Measurements from ENCODE around the gene STC2. TPM values are rescaled to one million over a fixed set of nuclear protein-coding genes. Genes with fewer than 3 reads are reported as not detected.

Gene STC2
- total and polyA plus RNA-seq, 2 of the 8 experiments (the other 6 are each of a cell fraction or from before 2014, with no cell fraction given): 26.4 to 53.1 TPM

- no peak overlapping the region; a peak in 1 of 4 replicates for H3K4me2 ChIP-seq (ENCODE audit: insufficient read depth in 1 of 2, low read depth in 2 of 2, low read length in 2 of 2)
- H2AFZ ChIP-seq (ENCODE audit: low read length): no peak overlapping the region
- no peak overlapping the region for H3K14ac ChIP-seq (ENCODE audit: insufficient read length)
- H2BK5ac ChIP-seq (ENCODE audit: low read depth, low read length): peak overlapping the region; percentile 62; the same call in 1 of the 2 replicates
- H3K56ac ChIP-seq (replicated peaks; ENCODE audit: insufficient read length, low read depth, low read length): no peak overlapping the region
- ChIA-PET POLR2A (ENCODE audit: partially characterized antibody) (interaction anchor here (0.7 to 9.3 kb wide), 8 partner anchors 8 to 373 kb away, joined by 3 to 491 read pairs (median 34); no protein-coding TSS in a partner anchor), CTCF (ENCODE audit: partially characterized antibody) (interaction anchor here (0.7 to 8.1 kb wide), 26 partner anchors 10 to 653 kb away, joined by 3 to 184 read pairs (median 3); no protein-coding TSS in a partner anchor)
- H3K9me3 ChIP-seq (ENCODE audit: insufficient read depth in 2 of 2, low read depth in 1 of 2, low read length in 1 of 2): no peaks in the 10 kb centered on the region
- WGBS, 2 experiments (ENCODE audit: extremely low coverage in 1 of 2, insufficient coverage in 1 of 2, insufficient read length in 1 of 2, insufficient replicate concordance in 2 of 2, low coverage in 1 of 2, low lambda C conversion rate in 2 of 2, missing lambda C conversion rate in 1 of 2): 93% methylated on average over 4 of the region's 4 CpGs; no CpG with 5 or more reads in 1 of the 2 experiments
- H3K79me1 ChIP-seq (ENCODE audit: low read depth, low read length): peaks cover 3% of the 10 kb centered on the region; the same call in 1 of the 2 replicates
- peaks cover 16% of the 10 kb centered on the region for H3K23me2 ChIP-seq (ENCODE audit: low read depth, low read length)
- peak overlapping the region; percentile 72 for H3K4ac ChIP-seq (replicated peaks; ENCODE audit: insufficient read length, low read depth, low read length)
- DNase-seq (ENCODE audit: low read depth in 1 of 2, low spot score in 2 of 2) (no peak), FAIRE-seq (no peak)
- peaks cover 0 to 11% (median 0%) of the 10 kb centered on the region in 4 experiments; a peak in 1 of 8 replicates for H3K36me3 ChIP-seq (ENCODE audit: control insufficient read depth in 2 of 4, insufficient read depth in 4 of 4, low read length in 3 of 4)
- H3K27ac ChIP-seq (ENCODE audit: low read depth, low read length): no peak overlapping the region
- peak overlapping the region; percentile 7 for H4K91ac ChIP-seq (replicated peaks; ENCODE audit: insufficient read length, low read length)
- H3K4me1 ChIP-seq (replicated peaks in 1 of 4; ENCODE audit: control insufficient read depth in 3 of 4, insufficient read depth in 4 of 4, low read length in 3 of 4): peaks cover 7 to 17% (median 12%) of the 10 kb centered on the region in 4 experiments
- no peak overlapping the region for H3K23ac ChIP-seq (ENCODE audit: insufficient read length)
- peaks cover 6 to 19% of the 10 kb centered on the region in 2 experiments; a peak in 3 of 4 replicates for H3K79me2 ChIP-seq (ENCODE audit: control insufficient read depth in 1 of 2, insufficient read depth in 2 of 2, low read length in 2 of 2)
- H3K27me3 ChIP-seq (replicated peaks in 1 of 4; ENCODE audit: control insufficient read depth in 3 of 4, extremely low read depth in 1 of 4, insufficient read depth in 3 of 4, low read length in 3 of 4): peaks cover 0 to 9% (median 7%) of the 10 kb centered on the region in 4 experiments; a peak in 6 of 7 replicates
- H4K20me1 ChIP-seq (replicated peaks in 1 of 2; ENCODE audit: control insufficient read depth in 1 of 2, insufficient read depth in 2 of 2, low read length in 2 of 2): peaks cover 3 to 4% of the 10 kb centered on the region in 2 experiments
- peak overlapping the region; percentile 91; the same call in 1 of the 2 replicates for H3K18ac ChIP-seq (ENCODE audit: extremely low read depth, low read length)
- H2AK5ac ChIP-seq (ENCODE audit: low read depth, low read length): peak overlapping the region; percentile 18
- H2BK12ac ChIP-seq (ENCODE audit: low read depth, low read length): peak overlapping the region; percentile 99
- no peak overlapping the region for H4K5ac ChIP-seq (ENCODE audit: insufficient read length, low read depth, low read length)
- H3K9ac ChIP-seq (replicated peaks in 1 of 4; ENCODE audit: extremely low read depth in 1 of 4, low read depth in 3 of 4, low read length in 3 of 4): no peak overlapping the region
- no peak for TF ChIP-seq HDAC2 (IDR thresholded peaks at IDR 0.05; ENCODE audit: borderline replicate concordance in 1 of 2, low read depth in 2 of 2, low read length in 2 of 2)
- no peak for TF ChIP-seq TAF1 (IDR thresholded peaks at IDR 0.05; ENCODE audit: low read depth, low read length)
- TF ChIP-seq CBX8 (IDR thresholded peaks at IDR 0.05; ENCODE audit: borderline replicate concordance, low read depth, low read length): no peak
- no peak for TF ChIP-seq ASH2L (IDR thresholded peaks at IDR 0.05; ENCODE audit: low read length)
- no peak for TF ChIP-seq JUND (IDR thresholded peaks at IDR 0.05; ENCODE audit: low read length)
- H4K8ac ChIP-seq (ENCODE audit: extremely low read depth, insufficient read depth, low read length): no peak overlapping the region
- no peak overlapping the region for H2BK120ac ChIP-seq (replicated peaks; ENCODE audit: low read depth, low read length)
- peak overlapping the region; percentile 68; the same call in 1 of the 2 replicates for H2BK20ac ChIP-seq (ENCODE audit: low read length)
- H2BK15ac ChIP-seq (ENCODE audit: low read length): peak overlapping the region; percentile 66
- H3K4me3 ChIP-seq (ENCODE audit: extremely low read depth in 1 of 4, insufficient read depth in 2 of 4, low read depth in 3 of 4, low read length in 4 of 4): no peak overlapping the region
Measured at GRCh38 chr5:173331287-173331686, 3.1 kb upstream of the STC2 start.
